ENCODE results near the gene PSMB10. TPM values are rescaled to one million over a fixed set of nuclear protein-coding genes. Genes with fewer than 3 reads are reported as not detected.

Gene PSMB10
- total and polyA plus RNA-seq, 2 of the 8 experiments (the other 6 are each of a cell fraction or from before 2014, with no cell fraction given), result 32.1 to 61.9 TPM

DNA sequence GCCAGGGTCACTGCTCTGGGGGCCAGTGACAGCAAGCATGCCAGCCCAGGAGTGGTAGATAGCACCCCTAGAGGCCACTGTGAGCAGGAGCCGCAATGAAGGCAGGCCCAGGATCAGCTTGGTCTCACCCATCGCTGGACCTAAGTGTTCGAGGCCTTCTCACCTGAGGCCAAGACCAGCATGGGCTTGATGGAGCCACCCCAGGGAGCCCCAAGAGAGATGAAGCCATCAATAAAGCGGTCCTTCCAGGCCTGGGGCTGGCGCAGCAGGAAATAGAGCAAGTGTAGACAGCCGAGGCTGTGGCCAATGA, 5.5 kb upstream of the PSMB10 start:
- H2BK12ac ChIP-seq (ENCODE audit: low read depth, low read length), result no peak overlapping the region
- H3K9me3 ChIP-seq (ENCODE audit: insufficient read depth in 2 of 2, low read depth in 1 of 2, low read length in 1 of 2), result no peaks in the 10 kb centered on the region
- no peak overlapping the region for H4K91ac ChIP-seq (replicated peaks; ENCODE audit: insufficient read length, low read length)
- ChIA-PET POLR2A (ENCODE audit: partially characterized antibody) (interaction anchor here (1.0 to 6.8 kb wide), 8 partner anchors 9 to 123 kb away, joined by 3 to 31 read pairs (median 3); partner anchors contain the start of genes CTRL and NRN1L), CTCF (ENCODE audit: partially characterized antibody) (interaction anchor here (0.6 to 27.1 kb wide), 37 partner anchors 9 to 343 kb away, joined by 3 to 623 read pairs (median 5); partner anchors contain the start of genes CENPT, CTRL, EDC4 and NRN1L)
- no peak overlapping the region for H2AK5ac ChIP-seq (ENCODE audit: low read depth, low read length)
- 80% methylated on average over 6 of the region's 6 CpGs; no CpG with 5 or more reads in 1 of the 2 experiments for WGBS, 2 experiments (ENCODE audit: extremely low coverage in 1 of 2, insufficient coverage in 1 of 2, insufficient read length in 1 of 2, insufficient replicate concordance in 2 of 2, low coverage in 1 of 2, low lambda C conversion rate in 2 of 2, missing lambda C conversion rate in 1 of 2)
- H3K4me3 ChIP-seq (ENCODE audit: extremely low read depth in 1 of 4, insufficient read depth in 2 of 4, low read depth in 3 of 4, low read length in 4 of 4), result no peak overlapping the region
- H3K14ac ChIP-seq (ENCODE audit: insufficient read length), result no peak overlapping the region
- H4K8ac ChIP-seq (ENCODE audit: extremely low read depth, insufficient read depth, low read length), result no peak overlapping the region; the same call in 1 of the 2 replicates
- H3K27me3 ChIP-seq (replicated peaks in 1 of 4; ENCODE audit: control insufficient read depth in 3 of 4, extremely low read depth in 1 of 4, insufficient read depth in 3 of 4, low read length in 3 of 4), result no peaks in the 10 kb centered on the region
- peaks cover 2% of the 10 kb centered on the region; the same call in 1 of the 2 replicates for H3K79me1 ChIP-seq (ENCODE audit: low read depth, low read length)
- H3K23me2 ChIP-seq (ENCODE audit: low read depth, low read length), result no peaks in the 10 kb centered on the region
- H4K20me1 ChIP-seq (replicated peaks in 1 of 2; ENCODE audit: control insufficient read depth in 1 of 2, insufficient read depth in 2 of 2, low read length in 2 of 2), result peaks cover 13 to 33% of the 10 kb centered on the region in 2 experiments
- peak; percentile 49 to 77 for DNase-seq (ENCODE audit: low read depth in 1 of 2, low spot score in 2 of 2)
- H3K79me2 ChIP-seq (ENCODE audit: control insufficient read depth in 1 of 2, insufficient read depth in 2 of 2, low read length in 2 of 2), result 0 out of 4 replicates have a peak, but pooled peaks cover 0 to 2% of the 10 kb centered on the region in 2 experiments
- H3K56ac ChIP-seq (replicated peaks; ENCODE audit: insufficient read length, low read depth, low read length), result no peak overlapping the region
- peaks cover 3 to 25% (median 15%) of the 10 kb centered on the region in 4 experiments; a peak in 6 of 8 replicates for H3K36me3 ChIP-seq (ENCODE audit: control insufficient read depth in 2 of 4, insufficient read depth in 4 of 4, low read length in 3 of 4)
- H2BK120ac ChIP-seq (replicated peaks; ENCODE audit: low read depth, low read length), result no peak overlapping the region
- H3K4me1 ChIP-seq (replicated peaks in 1 of 4; ENCODE audit: control insufficient read depth in 3 of 4, insufficient read depth in 4 of 4, low read length in 3 of 4), result peaks cover 0 to 2% (median 0%) of the 10 kb centered on the region in 4 experiments; a peak in 3 of 7 replicates
- H2BK5ac ChIP-seq (ENCODE audit: low read depth, low read length), result no peak overlapping the region
- H4K5ac ChIP-seq (ENCODE audit: insufficient read length, low read depth, low read length), result no peak overlapping the region
- H3K4ac ChIP-seq (replicated peaks; ENCODE audit: insufficient read length, low read depth, low read length), result no peak overlapping the region
- no peak overlapping the region for H2BK15ac ChIP-seq (ENCODE audit: low read length)
- no peak overlapping the region for H3K18ac ChIP-seq (ENCODE audit: extremely low read depth, low read length)
- no peak overlapping the region for H3K27ac ChIP-seq (ENCODE audit: low read depth, low read length)
- H3K9ac ChIP-seq (replicated peaks in 1 of 4; ENCODE audit: extremely low read depth in 1 of 4, low read depth in 3 of 4, low read length in 3 of 4), result no peak overlapping the region
- no peak overlapping the region for H2BK20ac ChIP-seq (ENCODE audit: low read length)
- H3K4me2 ChIP-seq (ENCODE audit: insufficient read depth in 1 of 2, low read depth in 2 of 2, low read length in 2 of 2), result no peak overlapping the region
- H3K23ac ChIP-seq (ENCODE audit: insufficient read length), result no peak overlapping the region
- H2AFZ ChIP-seq (ENCODE audit: low read length), result no peak overlapping the region
- peak; percentile 72 for FAIRE-seq
- no peak for TF ChIP-seq KDM1A (IDR thresholded peaks at IDR 0.05; ENCODE audit: borderline replicate concordance, low read length)
- TF ChIP-seq, protein P1, sequence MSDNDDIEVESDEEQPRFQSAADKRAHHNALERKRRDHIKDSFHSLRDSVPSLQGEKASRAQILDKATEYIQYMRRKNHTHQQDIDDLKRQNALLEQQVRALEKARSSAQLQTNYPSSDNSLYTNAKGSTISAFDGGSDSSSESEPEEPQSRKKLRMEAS (IDR thresholded peaks at IDR 0.05), result peak; percentile 58; the same call in 1 of the 2 replicates
- TF ChIP-seq, protein P2, sequence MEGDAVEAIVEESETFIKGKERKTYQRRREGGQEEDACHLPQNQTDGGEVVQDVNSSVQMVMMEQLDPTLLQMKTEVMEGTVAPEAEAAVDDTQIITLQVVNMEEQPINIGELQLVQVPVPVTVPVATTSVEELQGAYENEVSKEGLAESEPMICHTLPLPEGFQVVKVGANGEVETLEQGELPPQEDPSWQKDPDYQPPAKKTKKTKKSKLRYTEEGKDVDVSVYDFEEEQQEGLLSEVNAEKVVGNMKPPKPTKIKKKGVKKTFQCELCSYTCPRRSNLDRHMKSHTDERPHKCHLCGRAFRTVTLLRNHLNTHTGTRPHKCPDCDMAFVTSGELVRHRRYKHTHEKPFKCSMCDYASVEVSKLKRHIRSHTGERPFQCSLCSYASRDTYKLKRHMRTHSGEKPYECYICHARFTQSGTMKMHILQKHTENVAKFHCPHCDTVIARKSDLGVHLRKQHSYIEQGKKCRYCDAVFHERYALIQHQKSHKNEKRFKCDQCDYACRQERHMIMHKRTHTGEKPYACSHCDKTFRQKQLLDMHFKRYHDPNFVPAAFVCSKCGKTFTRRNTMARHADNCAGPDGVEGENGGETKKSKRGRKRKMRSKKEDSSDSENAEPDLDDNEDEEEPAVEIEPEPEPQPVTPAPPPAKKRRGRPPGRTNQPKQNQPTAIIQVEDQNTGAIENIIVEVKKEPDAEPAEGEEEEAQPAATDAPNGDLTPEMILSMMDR (IDR thresholded peaks at IDR 0.05; ENCODE audit: control extremely low read depth in 1 of 3, insufficient read depth in 1 of 3, low read depth in 1 of 3, low read length in 3 of 3), result peak; percentile 84 to 99 (median 96)
- TF ChIP-seq HDAC2 (IDR thresholded peaks at IDR 0.05; ENCODE audit: borderline replicate concordance in 1 of 2, low read depth in 2 of 2, low read length in 2 of 2), result no peak
- TF ChIP-seq CREB1 (IDR thresholded peaks at IDR 0.05), result no peak; the same call in 1 of the 2 replicates
- no peak for TF ChIP-seq EP300 (IDR thresholded peaks at IDR 0.05; ENCODE audit: borderline replicate concordance in 1 of 2, low read depth in 2 of 2, low read length in 2 of 2)
- no peak for TF ChIP-seq CHD1 (IDR thresholded peaks at IDR 0.05; ENCODE audit: low read depth, low read length)
- TF ChIP-seq SIX5 (IDR thresholded peaks at IDR 0.05; ENCODE audit: low read depth, low read length), result no peak
- TF ChIP-seq CHD2 (IDR thresholded peaks at IDR 0.05; ENCODE audit: low read length), result no peak
- TF ChIP-seq TCF12 (IDR thresholded peaks at IDR 0.05; ENCODE audit: low read depth, low read length), result no peak
- TF ChIP-seq RFX5 (IDR thresholded peaks at IDR 0.05; ENCODE audit: borderline replicate concordance, low read depth, low read length), result no peak

All from H1 (cell line).